HG02840 (cell line): ENCODE data around the gene SLC5A11.

Experiments
- ATAC-seq: cut with Tn5 transposase; IDR thresholded peaks from one replicate; pipeline ENCODE4 v1.9.1; 2021; ENCODE audit warnings: mild to moderate bottlenecking, moderate library complexity, moderate number of reproducible peaks; ENCODE audit not compliant: unreplicated experiment, low FRiP score

SLC5A11 gene

DNA sequence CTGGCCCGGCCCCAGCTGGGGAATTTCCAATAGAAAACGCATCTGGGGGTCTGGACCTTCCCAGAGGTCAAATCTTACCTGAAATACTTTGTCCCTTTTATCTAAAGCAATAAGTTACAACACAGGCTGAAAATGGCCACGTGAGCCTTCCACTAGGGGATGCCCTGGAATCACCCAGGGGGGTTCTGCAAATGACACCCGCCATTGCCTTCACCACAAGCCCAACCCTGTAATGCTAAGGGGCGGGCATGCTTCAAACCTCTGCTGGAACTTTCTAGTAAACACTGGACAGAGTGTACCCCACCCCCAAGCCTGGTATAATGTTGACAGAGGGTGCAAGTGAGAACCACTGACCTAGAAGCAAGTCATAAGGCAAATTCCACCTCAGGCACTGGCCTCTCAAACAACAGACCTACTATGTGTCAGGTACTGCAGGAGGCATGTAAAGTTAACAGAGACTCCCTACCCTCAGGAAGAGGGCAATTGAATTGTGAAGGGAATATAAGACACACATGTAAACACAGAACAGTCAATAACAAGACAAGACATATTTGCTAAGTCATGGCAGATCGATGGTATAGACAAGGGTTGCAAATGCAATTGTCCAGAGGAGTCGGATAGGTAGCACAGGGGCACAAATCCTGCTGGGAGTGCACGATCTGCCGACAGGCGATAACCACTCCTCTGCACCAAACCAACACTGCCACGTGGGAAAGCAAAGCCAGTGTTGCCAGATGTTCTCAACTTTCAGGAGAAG, 110.4 kb downstream of the SLC5A11 start:
- ATAC-seq, result no peak

DNA sequence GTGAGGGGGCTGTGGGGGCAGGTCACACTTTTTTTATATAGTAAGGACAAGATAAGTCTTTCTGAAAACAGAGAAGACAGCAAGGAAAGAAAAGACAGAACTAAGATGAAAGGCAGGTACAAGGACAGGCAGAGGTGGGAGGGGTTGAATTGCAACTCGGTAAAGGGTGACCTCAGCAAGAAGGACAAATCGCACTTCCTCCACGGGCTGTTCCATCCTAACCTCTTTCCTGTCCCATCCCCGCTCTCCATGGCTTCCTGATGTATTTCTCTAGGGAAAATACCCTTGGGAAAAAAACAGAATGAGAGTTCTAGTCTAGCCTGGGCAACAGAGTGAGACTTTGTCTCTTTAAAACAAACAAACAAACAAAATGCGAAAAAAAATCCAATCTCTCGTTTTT, 112.1 kb downstream of the SLC5A11 start:
- no peak for ATAC-seq
